Caco-2 (cell line): Measurements from ENCODE around the gene LBHD2. TPM values are rescaled to one million over a fixed set of nuclear protein-coding genes. Genes with fewer than 3 reads are reported as not detected.

Source experiments
- BruUV-seq: library from RNA; stranded (reverse); fragments of 400-500 nt; replicated peaks from 2 replicates; lab custom pipeline; 2021; lab: Mats Ljungman, UMichigan
- CTCF ChIA-PET: fragments of 300-600 bp; sonication (Branson Sonifier 250); formaldehyde crosslinking; loops from one replicate; lab custom pipeline; 2022; ENCODE audit warnings: antibody characterized with exemption; lab: Charles Lee
- POLR2A ChIA-PET: fragments of 300-600 bp; sonication (Branson Sonifier 250); formaldehyde crosslinking; loops from one replicate; lab custom pipeline; 2022; ENCODE audit warnings: antibody characterized with exemption; lab: Charles Lee
- DNase-seq, 2 experiments: peaks; one replicate each; pipeline versions ENCODE4 v3.0.0 to v3.0.0-alpha.2; 2020 to 2022
- H3K27me3 ChIP-seq: replicated peaks from 2 replicates; pipeline ENCODE4 v1.6.0; 2011; ENCODE audit warnings: low read length; ENCODE audit not compliant: control insufficient read depth, insufficient read depth
- H3K36me3 ChIP-seq: 2 replicates; pipeline ENCODE4 v1.5.1; 2011; ENCODE audit warnings: low read length; ENCODE audit not compliant: control insufficient read depth, insufficient read depth
- H3K4me1 ChIP-seq: fragments of 250-450 bp; sonication (Bioruptor Pico); 2 replicates; pipeline ENCODE4 v1.5.1; 2020; ENCODE audit warnings: mild to moderate bottlenecking
- H3K4me3 ChIP-seq: 2 replicates; pipeline ENCODE4 v1.5.1; 2011; ENCODE audit warnings: low read depth, mild to moderate bottlenecking, control low read depth, low read length
- H3K9me3 ChIP-seq: fragments of 250-450 bp; sonication (Bioruptor Pico); 2 replicates; pipeline ENCODE4 v1.5.1; 2020; ENCODE audit warnings: mild to moderate bottlenecking, moderate library complexity
- H3K27ac Mint-ChIP-seq: one replicate; pipeline ENCODE4 v1.8.0; 2022; ENCODE audit warnings: mixed read lengths; ENCODE audit not compliant: unreplicated experiment
- H3K27me3 Mint-ChIP-seq: one replicate; pipeline ENCODE4 v1.8.0; 2022; ENCODE audit warnings: mixed read lengths; ENCODE audit not compliant: insufficient read depth, unreplicated experiment
- H3K36me3 Mint-ChIP-seq: one replicate; pipeline ENCODE4 v1.8.0; 2022; ENCODE audit warnings: mild to moderate bottlenecking, mixed read lengths; ENCODE audit not compliant: insufficient read depth, unreplicated experiment
- H3K4me1 Mint-ChIP-seq: one replicate; pipeline ENCODE4 v1.8.0; 2022; ENCODE audit warnings: low read depth, mixed read lengths; ENCODE audit not compliant: unreplicated experiment
- H3K4me3 Mint-ChIP-seq: one replicate; pipeline ENCODE4 v1.8.0; 2022; ENCODE audit warnings: mild to moderate bottlenecking, moderate library complexity, mixed read lengths; ENCODE audit not compliant: unreplicated experiment
- H3K9me3 Mint-ChIP-seq: one replicate; pipeline ENCODE4 v1.8.0; 2022; ENCODE audit warnings: mixed read lengths; ENCODE audit not compliant: unreplicated experiment
- CTCF ChIP-seq, 2 experiments: fragments of 200-600 bp in 1 of 2; IDR thresholded peaks; 1 replicate in 1 of 2; 2 replicates in 1 of 2; pipeline versions ENCODE4 v1.5.1 to v1.8.0; 2011 to 2022; ENCODE audit warnings: antibody characterized with exemption in 1 of 2, control low read depth in 1 of 2, inconsistent platforms in 1 of 2, low read depth in 1 of 2, low read length in 1 of 2, mild to moderate bottlenecking in 1 of 2, moderate library complexity in 1 of 2; ENCODE audit not compliant: insufficient read depth in 1 of 2, severe bottlenecking in 1 of 2, unreplicated experiment in 1 of 2
- intact Hi-C: fragments of 100-400 bp; cut with micrococcal nuclease; formaldehyde crosslinking; loops from one replicate; pipeline ENCODE4 v1.10.0; 2022; ENCODE audit not compliant: unreplicated experiment
- total RNA-seq: library from RNA; stranded (reverse); gene quantifications from 2 replicates; pipeline ENCODE4 v1.2.3, GENCODE V29; 2022

LBHD2 gene
- total RNA-seq, 1 experiment from 2014 or later, result not detected

GRCh38 chr14:103066399-103066798, 17.6 kb upstream of the LBHD2 start:
- no peak overlapping the region for H3K27ac Mint-ChIP-seq
- no TSS peak for BruUV-seq
- ChIA-PET CTCF (interaction anchor here (0.6 kb wide), 1 partner anchor 340 kb away, joined by 3 read pairs; no protein-coding TSS in a partner anchor), POLR2A (no interaction called here)
- H3K4me3 ChIP-seq, result no peak overlapping the region
- H3K4me1 Mint-ChIP-seq, result peaks cover 9% of the 10 kb centered on the region
- H3K36me3 Mint-ChIP-seq, result no peaks in the 10 kb centered on the region
- TF ChIP-seq CTCF (IDR thresholded peaks at IDR 0.05; ENCODE audit: insufficient read depth in 1 of 2, low read depth in 1 of 2, low read length in 1 of 2, severe bottlenecking in 1 of 2, unreplicated experiment in 1 of 2), result no peak
- no peak for DNase-seq
- H3K27me3 Mint-ChIP-seq, result no peaks in the 10 kb centered on the region
- intact Hi-C loops, result no loop called here
- no peak overlapping the region for H3K4me3 Mint-ChIP-seq
- H3K9me3 Mint-ChIP-seq, result no peaks in the 10 kb centered on the region
- H3K36me3 ChIP-seq, result no peaks in the 10 kb centered on the region
- no peaks in the 10 kb centered on the region for H3K9me3 ChIP-seq
- no peaks in the 10 kb centered on the region; the same call in 1 of the 2 replicates for H3K27me3 ChIP-seq
- peaks cover 8% of the 10 kb centered on the region for H3K4me1 ChIP-seq

GRCh38 chr14:103067231-103067954, 16.6 kb upstream of the LBHD2 start:
- Mint-ChIP-seq H3K4me3 (no peak overlapping the region), H3K4me1 (peaks cover 9% of the 10 kb centered on the region), H3K27me3 (no peaks in the 10 kb centered on the region), H3K9me3 (no peaks in the 10 kb centered on the region), H3K27ac (peak overlapping the region; percentile 17), H3K36me3 (no peaks in the 10 kb centered on the region)
- Histone ChIP-seq H3K4me1 (peaks cover 8% of the 10 kb centered on the region), H3K36me3 (no peaks in the 10 kb centered on the region), H3K4me3 (no peak overlapping the region), H3K9me3 (no peaks in the 10 kb centered on the region), H3K27me3 (no peaks in the 10 kb centered on the region; the same call in 1 of the 2 replicates)
- TF ChIP-seq CTCF (IDR thresholded peaks at IDR 0.05; ENCODE audit: insufficient read depth in 1 of 2, low read depth in 1 of 2, low read length in 1 of 2, severe bottlenecking in 1 of 2, unreplicated experiment in 1 of 2), result no peak
- CTCF ChIA-PET, result no interaction called here
- DNase-seq, result peak in 1 of 2 experiments; percentile 34
- no TSS peak for BruUV-seq
- intact Hi-C loops, result no loop called here
- POLR2A ChIA-PET, result no interaction called here

DNA sequence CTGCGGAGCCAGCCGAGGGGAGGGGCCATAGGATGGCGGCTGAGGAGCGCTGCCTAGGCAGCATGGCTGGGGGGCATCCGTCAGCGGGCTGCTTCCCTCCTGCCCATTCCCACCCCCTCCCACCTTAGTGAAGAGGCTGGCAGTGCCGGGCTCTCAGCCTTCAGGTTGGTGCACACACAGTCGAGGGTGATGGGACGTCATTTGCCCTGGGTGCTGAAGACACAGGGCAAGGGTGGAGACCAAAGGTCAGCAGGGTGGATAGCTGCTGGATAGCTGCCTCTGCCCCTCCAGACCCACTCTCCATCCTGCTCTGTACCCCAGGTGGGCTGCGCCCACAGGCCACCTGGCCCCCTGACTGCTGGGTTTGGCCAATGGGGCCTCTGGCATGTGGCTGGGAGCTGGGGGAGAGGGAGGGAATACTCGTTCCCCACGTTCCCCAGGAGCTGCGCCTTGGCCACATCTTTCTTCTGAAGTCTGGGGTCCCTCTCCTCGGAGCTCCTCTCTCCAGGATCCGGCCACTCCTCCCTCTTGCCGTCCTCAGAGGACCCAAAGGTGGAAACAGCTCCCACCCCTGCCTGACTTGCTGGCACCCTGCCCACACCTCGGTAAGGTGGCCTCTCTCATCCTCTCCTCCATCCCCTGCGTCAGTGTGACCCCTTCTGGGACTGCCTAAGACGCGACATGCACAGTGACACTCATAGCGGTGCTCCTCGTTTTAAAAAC, 15.5 kb upstream of the LBHD2 start:
- Mint-ChIP-seq H3K4me1 (peaks cover 9% of the 10 kb centered on the region), H3K36me3 (no peaks in the 10 kb centered on the region), H3K27ac (peak overlapping the region; percentile 57), H3K27me3 (no peaks in the 10 kb centered on the region), H3K4me3 (no peak overlapping the region), H3K9me3 (no peaks in the 10 kb centered on the region)
- Histone ChIP-seq H3K36me3 (no peaks in the 10 kb centered on the region), H3K4me3 (no peak overlapping the region), H3K27me3 (no peaks in the 10 kb centered on the region; the same call in 1 of the 2 replicates), H3K9me3 (no peaks in the 10 kb centered on the region), H3K4me1 (peaks cover 8% of the 10 kb centered on the region)
- ChIA-PET POLR2A (no interaction called here), CTCF (no interaction called here)
- intact Hi-C loops, result no loop called here
- no peak for TF ChIP-seq CTCF (IDR thresholded peaks at IDR 0.05; ENCODE audit: insufficient read depth in 1 of 2, low read depth in 1 of 2, low read length in 1 of 2, severe bottlenecking in 1 of 2, unreplicated experiment in 1 of 2)
- no peak for DNase-seq
- no TSS peak for BruUV-seq
